Fibroblast of the aortic adventitia (primary cell): ENCODE measurements around the gene SUN1. TPM values are rescaled to one million over a fixed set of nuclear protein-coding genes. Genes with fewer than 3 reads are reported as not detected.

ENCODE experiments used
- DNase-seq: peaks from one replicate; pipeline ENCODE4 v3.0.0-alpha.2; 2010; ENCODE audit warnings: low read depth
- H3K4me3 ChIP-seq: 2 replicates; pipeline ENCODE4 v1.5.1; 2011; ENCODE audit warnings: low read depth, mild to moderate bottlenecking, control low read depth, low read length, moderate library complexity
- CTCF ChIP-seq: IDR thresholded peaks from 2 replicates; pipeline ENCODE4 v1.5.1; 2011; ENCODE audit warnings: mild to moderate bottlenecking, low read length, control low read depth, inconsistent platforms; ENCODE audit not compliant: insufficient read depth
- total RNA-seq: library from RNA; depleted of rRNA; stranded (reverse); fragments of >200 nt; gene quantifications from 2 replicates; pipeline ENCODE4 v1.2.3, GENCODE V29; 2012; ENCODE audit warnings: low replicate concordance

SUN1 gene
- total RNA-seq, 1 donor = 211 TPM

GRCh38 chr7:894927-895450 is 62.7 kb downstream of the SUN1 start:
- H3K4me3 ChIP-seq = no peak overlapping the region
- DNase-seq = no peak
- TF ChIP-seq CTCF = no peak

GRCh38 chr7:895451-896052 is 63.3 kb downstream of the SUN1 start:
- no peak for DNase-seq
- no peak for TF ChIP-seq CTCF
- H3K4me3 ChIP-seq = no peak overlapping the region

- DNase-seq = no peak
- no peak overlapping the region for H3K4me3 ChIP-seq
- TF ChIP-seq CTCF = no peak
Observed at GRCh38 chr7:896346-897075, 64.2 kb downstream of the SUN1 start.

- no peak for TF ChIP-seq CTCF
- H3K4me3 ChIP-seq = no peak overlapping the region
- no peak for DNase-seq
Observed at GRCh38 chr7:897086-897485, 64.8 kb downstream of the SUN1 start.

- H3K4me3 ChIP-seq = no peak overlapping the region
- no peak for TF ChIP-seq CTCF
- no peak for DNase-seq
Observed at GRCh38 chr7:897771-898376, 65.6 kb downstream of the SUN1 start.

GRCh38 chr7:898460-898854 is 66.2 kb downstream of the SUN1 start:
- H3K4me3 ChIP-seq = no peak overlapping the region
- no peak for TF ChIP-seq CTCF
- DNase-seq = no peak
